GM19099 (cell line): ENCODE data around the gene MINDY1.

Experiments
- POLR2A ChIP-seq: IDR thresholded peaks from 3 replicates; pipeline ENCODE4 v1.6.1; 2011; ENCODE audit warnings: low read depth; ENCODE audit not compliant: insufficient read length; ENCODE audit errors: extremely low read depth

MINDY1 gene

DNA sequence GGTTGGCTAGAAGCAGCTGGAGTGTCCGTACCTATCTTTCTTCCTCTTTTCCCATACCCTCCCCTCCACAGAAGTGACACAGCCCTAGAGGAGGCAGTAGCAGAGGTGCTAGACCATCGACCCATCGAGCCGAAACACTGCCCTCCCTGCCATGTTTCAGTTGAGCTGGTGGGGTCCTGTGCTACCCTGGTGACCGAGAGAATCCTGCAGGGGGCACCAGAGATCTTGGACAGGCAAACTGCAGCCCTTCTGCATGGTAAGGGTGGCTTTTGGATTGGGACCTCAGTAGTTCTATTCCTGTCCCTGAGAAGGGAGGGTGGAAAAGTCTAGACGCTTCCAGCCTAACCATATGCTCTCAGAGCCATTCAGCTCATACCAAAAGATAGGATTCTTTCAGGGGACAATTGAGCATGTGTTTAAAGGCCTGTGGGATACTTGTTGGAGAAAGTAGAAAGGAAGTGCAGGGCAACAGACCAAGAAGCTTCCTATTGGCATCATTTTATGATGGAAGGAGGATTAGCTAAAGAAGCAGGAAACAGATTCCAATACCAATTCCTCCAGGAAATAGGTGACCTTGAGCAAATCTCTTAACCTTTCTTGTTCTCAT, 17.9 kb upstream of the MINDY1 start:
- no peak for TF ChIP-seq POLR2A

DNA sequence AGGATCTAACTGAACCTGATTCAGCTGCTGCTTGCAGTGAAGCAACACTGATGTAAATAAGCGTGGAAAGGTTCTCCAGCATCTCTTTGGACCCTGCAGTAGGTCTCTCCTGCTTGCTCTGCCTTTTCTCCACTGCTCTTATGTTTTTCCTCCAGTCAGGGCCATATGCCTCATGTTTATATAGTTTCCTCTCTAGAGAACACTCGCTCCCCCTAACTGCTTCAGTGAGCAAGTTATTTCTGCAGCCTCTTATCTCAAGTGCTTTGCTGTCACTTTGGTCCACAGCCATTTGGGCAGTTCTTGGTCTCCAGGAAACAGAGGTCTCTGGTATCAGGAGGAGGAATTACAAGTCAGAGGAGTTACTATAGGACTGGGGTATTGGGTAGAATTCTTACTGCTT, 6.8 kb upstream of the MINDY1 start:
- no peak for TF ChIP-seq POLR2A

DNA sequence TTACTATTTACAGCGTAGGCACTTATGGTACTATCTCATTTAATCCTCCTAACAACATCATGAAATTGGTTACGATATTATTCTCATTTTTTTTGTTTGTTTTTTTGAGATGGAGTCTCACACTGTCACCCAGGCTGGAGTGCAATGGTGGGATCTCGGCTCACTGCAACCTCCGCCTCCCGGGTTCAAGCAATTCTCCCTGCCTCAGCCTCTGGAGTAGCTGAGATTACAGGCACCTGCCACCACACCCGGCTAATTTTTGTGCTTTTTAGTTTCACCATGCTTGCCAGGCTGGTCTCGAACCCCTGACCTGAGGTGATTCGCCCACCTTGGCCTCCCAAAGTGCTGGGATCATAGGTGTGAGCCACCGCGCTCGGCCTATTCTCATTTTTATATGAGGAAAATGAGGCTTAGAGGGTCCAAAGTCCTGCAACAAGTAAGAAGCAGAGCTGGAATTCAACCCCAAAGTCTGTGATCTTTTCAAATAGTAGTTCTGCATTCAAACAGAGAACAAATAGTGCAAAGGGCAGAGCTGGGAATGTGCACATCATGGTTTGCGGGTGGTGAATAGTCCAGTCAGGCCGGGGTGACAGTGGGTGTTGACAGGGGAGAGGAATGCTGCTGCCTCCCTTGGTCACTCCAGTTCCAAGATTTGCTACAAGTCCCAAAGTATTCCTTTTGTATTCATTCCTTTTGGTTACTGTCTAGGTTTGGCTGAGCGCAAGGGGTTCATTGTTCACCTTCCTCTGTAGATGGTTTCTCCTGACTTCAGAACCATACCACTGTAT, 6.2 kb upstream of the MINDY1 start:
- no peak for TF ChIP-seq POLR2A

DNA sequence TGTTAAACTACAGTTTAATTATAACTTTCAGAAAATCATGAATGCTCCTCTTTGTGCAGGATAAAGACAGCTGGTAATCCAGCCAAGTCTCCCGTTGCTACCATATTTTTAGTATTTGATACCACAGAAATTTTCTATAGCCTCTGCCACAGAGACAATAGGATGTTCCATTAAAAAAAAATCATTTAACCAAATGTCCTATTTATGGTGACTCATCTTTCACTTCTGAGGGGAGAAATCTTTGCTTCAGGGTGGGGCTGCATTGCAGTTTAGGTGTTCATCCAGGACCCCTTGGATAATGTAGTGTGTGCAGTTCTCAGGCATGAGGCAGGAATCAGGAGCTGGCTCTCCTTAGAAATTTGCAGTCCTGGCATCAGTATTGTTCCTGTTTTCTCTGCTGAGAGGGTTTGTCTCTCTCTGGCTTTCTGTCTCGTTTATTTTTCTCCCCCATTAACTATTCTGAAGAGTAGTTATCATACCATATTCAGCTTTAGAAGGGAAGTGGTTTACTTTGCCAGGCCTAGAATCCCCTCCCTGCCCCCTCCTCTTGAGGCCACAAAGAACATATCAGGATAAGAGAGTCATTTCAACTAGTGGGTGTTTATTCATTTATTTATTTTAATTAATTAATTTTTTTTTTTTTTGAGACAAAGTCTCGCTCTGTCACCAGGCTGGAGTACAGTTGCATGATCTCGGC, 4.6 kb upstream of the MINDY1 start:
- TF ChIP-seq POLR2A, result no peak

DNA sequence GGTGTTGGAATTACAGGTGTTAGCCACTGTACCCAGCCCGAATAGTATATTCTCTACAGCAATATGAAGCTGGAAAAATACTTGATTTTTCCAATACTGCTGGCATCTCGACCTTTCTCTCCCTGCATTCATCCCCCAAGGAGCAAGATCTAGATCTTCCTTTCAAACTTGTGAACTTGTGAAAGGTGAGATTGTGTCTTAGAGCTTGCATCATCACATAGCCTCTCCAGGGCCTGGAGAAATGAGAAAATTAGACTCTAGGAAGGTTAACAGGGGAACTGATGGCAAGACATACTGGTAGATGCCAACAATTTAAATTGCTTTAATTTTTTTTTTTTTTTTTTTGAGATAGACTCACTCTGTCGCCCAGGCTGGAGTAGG, 3.6 kb upstream of the MINDY1 start:
- no peak for TF ChIP-seq POLR2A

DNA sequence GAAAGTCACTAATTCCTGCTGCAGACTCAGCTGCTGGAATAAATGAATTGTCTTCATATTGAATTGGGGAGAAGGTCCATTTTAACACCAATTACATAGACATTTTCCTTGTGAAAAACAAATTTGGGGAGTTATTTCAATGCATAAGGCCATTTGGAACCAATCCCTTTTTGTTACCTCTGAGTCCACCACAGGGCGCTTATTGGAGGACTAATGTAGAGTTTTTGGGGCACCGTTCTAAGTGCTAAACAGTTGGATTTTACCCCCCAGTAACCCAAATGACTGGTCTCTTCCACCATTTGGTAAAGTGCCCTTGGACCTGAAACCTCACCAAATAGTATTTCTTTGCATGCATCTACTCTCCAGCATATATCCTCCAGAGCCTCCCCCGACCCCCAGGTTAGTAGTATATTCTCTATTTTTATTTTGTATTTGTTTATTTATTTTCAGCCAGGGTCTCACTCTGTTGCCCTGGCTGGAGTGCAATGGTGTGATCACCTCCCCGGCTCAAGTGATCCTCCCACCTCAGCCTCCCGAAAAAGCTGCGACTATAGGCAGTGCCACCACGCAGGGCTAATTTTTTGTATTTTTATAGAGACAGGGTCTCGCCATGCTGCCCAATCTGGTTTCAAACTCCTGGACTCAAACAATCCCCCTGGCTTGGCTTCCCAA, 3.1 kb upstream of the MINDY1 start:
- no peak for TF ChIP-seq POLR2A

DNA sequence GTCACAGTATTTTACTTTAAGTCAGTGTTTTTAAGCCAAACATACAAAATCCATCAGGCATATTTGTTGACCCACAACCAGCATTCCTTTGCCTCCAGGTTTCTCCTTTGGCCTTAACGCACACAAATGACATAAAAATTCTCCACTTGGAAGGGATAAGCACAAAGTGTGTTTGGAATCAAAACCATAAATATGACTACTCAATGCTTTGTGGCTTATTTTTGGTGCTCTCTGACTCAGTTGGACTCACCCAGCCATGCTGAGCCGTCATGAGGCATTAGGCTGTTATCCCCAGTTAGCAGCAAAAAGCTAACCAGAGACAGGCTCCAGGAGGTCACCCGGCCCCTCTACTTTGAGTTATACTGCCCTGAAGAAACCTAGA, 2.5 kb upstream of the MINDY1 start:
- no peak for TF ChIP-seq POLR2A

DNA sequence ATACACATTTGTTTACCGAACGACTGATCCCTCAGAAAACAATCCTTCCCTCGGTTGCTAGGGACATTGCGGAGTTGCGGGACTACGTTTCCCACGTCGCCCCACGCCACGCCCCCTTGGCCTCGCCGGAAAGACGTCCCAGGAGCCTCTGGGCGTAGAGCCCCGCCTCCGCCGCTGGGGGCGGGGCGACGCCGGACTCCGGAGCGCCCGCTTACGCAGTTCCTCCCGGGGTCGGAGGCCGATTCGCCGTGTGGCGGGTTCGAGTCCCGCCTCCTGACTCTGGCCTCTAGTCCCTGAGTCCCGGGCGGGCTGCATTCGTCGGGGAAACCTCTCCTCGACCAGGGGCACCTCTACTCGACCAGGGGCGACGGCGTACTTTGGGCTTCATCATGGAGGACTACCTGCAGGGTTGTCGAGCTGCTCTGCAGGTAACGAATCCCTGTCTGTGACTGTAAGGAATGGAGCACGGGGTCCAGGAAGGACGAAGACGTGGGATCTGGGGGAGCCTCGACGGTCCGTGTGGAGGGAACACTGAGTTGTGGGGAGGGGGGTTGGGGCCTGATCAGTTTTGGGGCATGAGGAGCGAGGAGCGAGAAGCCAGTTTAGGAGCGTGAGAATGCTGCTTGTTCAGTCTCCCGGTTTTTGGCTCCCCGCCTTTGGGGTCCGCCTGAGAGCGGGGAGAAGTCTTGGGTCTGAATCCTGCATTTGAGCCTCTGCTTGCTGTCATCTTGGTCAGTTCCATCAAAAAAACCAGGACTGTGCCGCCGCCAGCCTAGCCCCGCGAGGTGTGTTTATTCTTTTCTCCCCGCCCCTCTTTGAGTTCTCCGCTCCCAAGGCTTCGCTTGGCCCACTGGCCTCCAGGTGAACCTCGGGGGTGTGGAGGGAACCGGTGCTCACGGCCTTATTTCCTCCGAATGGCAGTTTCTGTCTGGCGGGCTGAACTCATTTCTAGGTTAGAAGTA, 1.8 kb upstream of the MINDY1 start, which contains the start of gene PRUNE1:
TSS of gene PRUNE1 (plus strand) at position 206 of the 962 bp plus-strand sequence. CDS start at position 390, 184 bp downstream.
- TF ChIP-seq POLR2A, result peak; percentile 58

DNA sequence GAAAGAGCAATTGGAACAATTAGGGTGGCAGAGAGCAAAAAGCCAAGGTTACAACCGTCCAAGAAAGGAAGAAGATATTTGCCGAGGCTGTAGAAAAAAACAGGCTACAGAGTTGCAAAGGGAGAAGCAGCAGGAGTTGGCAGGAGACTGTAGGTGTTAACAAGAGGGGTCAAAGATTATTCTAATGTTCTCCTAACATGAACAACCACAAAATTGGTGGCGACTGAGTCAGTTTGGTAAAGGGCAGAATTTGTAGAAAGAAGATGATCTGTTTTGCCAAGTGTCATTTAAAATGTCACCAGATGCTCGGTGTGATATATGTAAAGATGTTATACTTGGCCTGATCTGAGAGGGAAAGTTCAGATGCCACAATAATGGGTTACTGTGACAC, 1.1 kb upstream of the MINDY1 start:
- no peak for TF ChIP-seq POLR2A

DNA sequence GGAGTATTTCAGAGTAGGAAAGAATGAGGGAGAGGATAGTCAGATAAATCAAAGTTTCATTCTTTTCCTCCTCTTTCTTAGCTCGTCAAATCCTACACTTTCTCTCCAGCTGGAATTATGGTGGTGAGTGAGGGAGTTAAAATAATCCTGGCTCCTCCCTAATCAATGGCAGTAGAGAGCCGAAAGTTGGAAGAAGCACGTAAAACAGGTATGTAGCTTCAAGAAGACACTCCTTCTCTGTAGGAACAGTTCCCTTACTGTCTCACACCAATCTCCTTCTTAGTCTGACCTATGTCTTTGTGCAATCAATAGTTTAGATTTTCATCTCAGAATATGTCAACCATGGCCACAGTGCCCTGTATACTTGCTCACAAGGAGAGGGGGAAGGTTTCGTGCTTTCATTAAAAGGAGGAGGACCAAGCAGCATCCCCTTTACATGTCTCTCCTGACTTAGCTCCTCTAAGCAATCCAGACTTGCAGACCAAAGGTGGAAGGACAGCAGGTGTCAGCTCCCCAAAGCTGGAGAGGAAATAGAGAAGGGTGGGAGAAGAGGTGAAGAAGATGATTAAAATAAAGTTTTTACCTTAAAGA, 878 bp downstream of the MINDY1 start:
- TF ChIP-seq POLR2A, result no peak

DNA sequence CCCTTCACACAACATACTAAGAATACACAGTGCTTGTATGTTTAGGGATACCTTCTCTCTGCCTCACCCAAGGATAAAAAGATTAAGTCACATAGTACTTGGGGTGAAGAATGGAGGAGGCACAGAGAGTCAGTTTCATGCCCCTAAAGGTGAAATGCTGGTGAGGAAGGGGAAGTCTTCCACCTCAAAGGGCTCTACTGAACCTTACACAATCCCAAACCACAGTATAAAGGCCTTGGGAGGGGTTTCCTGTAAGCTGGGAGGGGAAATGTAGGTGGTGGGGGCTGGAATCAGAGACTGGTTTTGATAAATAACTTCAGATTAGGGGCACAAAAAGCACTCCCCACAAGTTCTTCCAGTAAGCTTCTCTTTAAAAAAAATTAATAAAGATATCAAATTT, 3.5 kb downstream of the MINDY1 start:
- no peak for TF ChIP-seq POLR2A

DNA sequence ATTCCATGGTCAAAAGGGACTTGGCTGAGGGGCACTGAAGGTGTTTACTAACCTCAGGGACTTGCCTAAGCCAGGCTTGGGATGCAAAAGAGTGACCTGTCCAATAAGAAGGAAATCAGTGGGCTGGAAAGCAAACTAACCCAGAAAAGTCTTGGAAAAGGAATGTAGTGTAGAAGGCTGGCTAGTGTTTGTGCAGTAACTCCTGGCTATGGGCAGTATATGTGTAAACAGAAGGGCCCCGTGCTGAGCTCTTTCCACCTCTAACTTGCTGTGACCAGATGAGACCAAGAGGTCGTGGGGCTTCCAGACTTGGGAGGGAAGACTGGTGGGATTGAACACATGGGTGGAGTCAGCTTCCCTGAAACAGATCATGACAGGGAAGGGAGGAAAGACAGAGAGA, 4.1 kb downstream of the MINDY1 start:
- TF ChIP-seq POLR2A, result no peak

DNA sequence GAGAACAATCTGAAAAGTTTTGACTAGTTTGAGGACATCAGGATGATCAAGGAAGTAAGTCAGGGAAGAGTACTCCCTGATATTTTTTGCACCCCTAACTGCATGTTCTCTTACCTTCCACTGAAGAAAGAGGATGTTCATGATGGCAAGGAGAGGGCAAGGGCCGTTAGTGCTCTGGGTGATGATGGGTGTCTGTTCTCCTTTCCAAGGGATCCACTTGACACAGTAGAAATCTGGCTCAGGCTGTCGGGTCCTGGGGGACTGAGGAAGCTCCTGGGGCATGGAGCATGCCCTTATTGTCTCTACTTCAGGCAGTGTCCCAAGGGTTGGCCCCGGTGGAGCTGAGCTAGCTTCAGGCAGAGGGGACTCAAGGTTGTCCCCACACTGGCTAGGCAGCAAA, 4.7 kb downstream of the MINDY1 start:
- no peak for TF ChIP-seq POLR2A

DNA sequence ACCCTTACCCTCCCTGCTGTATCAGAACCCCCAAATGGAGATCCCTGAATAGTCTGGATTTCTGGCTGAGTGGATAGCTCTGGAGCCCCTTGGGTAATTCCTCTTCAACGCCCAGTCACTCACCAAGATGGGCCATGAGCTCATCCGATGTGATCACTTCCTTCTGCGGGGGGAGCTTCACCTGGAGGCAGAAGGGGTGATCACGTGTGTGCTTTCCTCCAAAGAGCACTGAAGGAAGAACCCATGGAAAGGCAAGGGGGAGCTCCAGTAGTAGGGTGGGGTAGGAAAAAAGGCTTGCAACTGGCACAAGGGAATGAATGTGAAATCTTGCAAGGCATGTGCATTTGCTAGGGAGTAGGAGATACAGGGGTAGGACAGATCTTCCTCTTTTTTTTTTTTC, 5.1 kb downstream of the MINDY1 start:
- TF ChIP-seq POLR2A, result no peak
